K562 (cell line): ENCODE data around the gene MCM9.

Experiments
- CTCF ChIP-seq, 3 experiments: IDR thresholded peaks in 2 of 3; conservative IDR thresholded peaks in 1 of 3; 2 replicates each; pipeline ENCODE4 v1.5.1; 2011 to 2012; ENCODE audit warnings: low read length in 3 of 3, mild to moderate bottlenecking in 3 of 3, control low read depth in 2 of 3, improper control_type of control experiment in 1 of 3, inconsistent platforms in 1 of 3, low read depth in 1 of 3, mixed read lengths in 1 of 3, moderate library complexity in 1 of 3; ENCODE audit not compliant: insufficient read depth in 2 of 3
- KDM4B ChIP-seq, 2 experiments: fragments of 450-650 bp in 1 of 2; sonication (generic) in 1 of 2; IDR thresholded peaks; 2 replicates each; pipeline ENCODE4 v1.6.1; 2016 to 2017; ENCODE audit warnings: borderline replicate concordance in 2 of 2, antibody characterized with exemption in 1 of 2, low read depth in 1 of 2, mild to moderate bottlenecking in 1 of 2
- POLR2A ChIP-seq: fragments of 450-650 bp; conservative IDR thresholded peaks from 2 replicates; pipeline ENCODE4 v1.6.1; 2016
- POLR2AphosphoS2 ChIP-seq: IDR thresholded peaks from 2 replicates; pipeline ENCODE4 v1.6.1; 2012; ENCODE audit warnings: low read length, improper control_type of control experiment
- PREB ChIP-seq: sonication (generic); formaldehyde crosslinking; IDR thresholded peaks from 2 replicates; pipeline ENCODE4 v1.8.1; 2023; ENCODE audit warnings: mild to moderate bottlenecking, missing genetic modification reagents
- REST ChIP-seq, 2 experiments: fragments of 450-650 bp; formaldehyde crosslinking in 1 of 2; IDR thresholded peaks; 2 replicates each; pipeline versions ENCODE4 v1.4.0 to v1.6.1; 2014 to 2020; ENCODE audit warnings: mild to moderate bottlenecking in 2 of 2, borderline replicate concordance in 1 of 2, low read depth in 1 of 2
- SAP30 ChIP-seq: fragments of 200-600 bp; sonication (generic); IDR thresholded peaks from 2 replicates; pipeline ENCODE4 v1.6.1; 2012; ENCODE audit warnings: borderline replicate concordance, low read depth, mild to moderate bottlenecking, moderate library complexity, low read length, control low read depth, inconsistent platforms; ENCODE audit not compliant: insufficient read depth, poor library complexity, severe bottlenecking
- SP1 ChIP-seq: sonication (generic); formaldehyde crosslinking; IDR thresholded peaks from 2 replicates; pipeline ENCODE4 v1.8.1; 2022; ENCODE audit warnings: mild to moderate bottlenecking, missing genetic modification reagents
- SRSF1 ChIP-seq: fragments of 200-400 bp; formaldehyde crosslinking; IDR thresholded peaks from 2 replicates; pipeline ENCODE4 v1.6.1; 2017; ENCODE audit warnings: mild to moderate bottlenecking, low read depth, low read length, moderate library complexity
- ZNF318 ChIP-seq, 2 experiments: fragments of 450-650 bp; IDR thresholded peaks; 2 replicates each; pipeline ENCODE4 v1.6.1; 2016; ENCODE audit warnings: mild to moderate bottlenecking in 2 of 2, borderline replicate concordance in 1 of 2, low read depth in 1 of 2, moderate library complexity in 1 of 2
- ZNF398 ChIP-seq: fragments of 250-450 bp; sonication (Bioruptor Pico); IDR thresholded peaks from 2 replicates; pipeline ENCODE4 v1.8.0; 2021; ENCODE audit warnings: moderate library complexity, mild to moderate bottlenecking, inconsistent platforms

GRCh38 chr6:118853408-118853807, 81.6 kb downstream of the MCM9 start:
- TF ChIP-seq CTCF (IDR thresholded peaks at IDR 0.05 in 2 of 3, conservative IDR thresholded peaks at IDR 0.05 in 1 of 3; ENCODE audit: insufficient read depth in 2 of 3, low read depth in 1 of 3, low read length in 3 of 3) (no peak), ZNF318 (IDR thresholded peaks at IDR 0.05; ENCODE audit: borderline replicate concordance in 1 of 2, low read depth in 1 of 2) (no peak), PREB (no peak), REST (IDR thresholded peaks at IDR 0.05; ENCODE audit: borderline replicate concordance) (no peak), REST (CRISPR knock-in tag; IDR thresholded peaks at IDR 0.05; ENCODE audit: low read depth) (no peak), KDM4B (IDR thresholded peaks at IDR 0.05; ENCODE audit: borderline replicate concordance in 2 of 2, low read depth in 1 of 2) (no peak), SP1 (CRISPR knock-in tag) (no peak), ZNF398 (CRISPR knock-in tag) (no peak), POLR2A (no peak), SRSF1 (no peak), SAP30 (no peak), POLR2AphosphoS2 (no peak)
